GM19099 (cell line): ENCODE measurements around the gene RIGI.

ENCODE experiments used
- POLR2A ChIP-seq: IDR thresholded peaks from 3 replicates; pipeline ENCODE4 v1.6.1; 2011; ENCODE audit warnings: low read depth; ENCODE audit not compliant: insufficient read length; ENCODE audit errors: extremely low read depth

Gene RIGI

GRCh38 chr9:32550562-32551275 lies 24.7 kb upstream of the RIGI start:
- TF ChIP-seq POLR2A, result no peak

- TF ChIP-seq POLR2A, result no peak
Observed at GRCh38 chr9:32550150-32550561, 24.2 kb upstream of the RIGI start.

DNA sequence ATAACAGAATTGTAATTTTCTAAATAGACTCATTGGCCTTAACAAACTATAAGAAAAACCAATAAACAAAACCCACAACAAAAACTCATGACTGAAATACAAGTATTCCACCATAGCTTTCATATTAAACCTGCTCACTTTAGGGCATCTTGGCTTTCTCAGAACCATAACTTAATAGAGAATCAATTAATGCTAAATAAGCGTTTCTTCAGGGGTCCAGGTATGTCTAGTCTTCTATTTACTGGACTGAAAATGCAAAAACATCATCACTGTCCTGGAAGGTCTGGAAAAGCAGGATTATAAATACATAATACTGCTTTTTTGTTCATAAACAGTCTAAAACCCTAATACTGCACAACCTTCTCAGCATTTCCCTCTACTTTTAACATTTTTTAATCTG lies 19.9 kb upstream of the RIGI start:
- no peak for TF ChIP-seq POLR2A

- TF ChIP-seq POLR2A, result no peak
Observed at GRCh38 chr9:32543047-32543446, 17.1 kb upstream of the RIGI start.

DNA sequence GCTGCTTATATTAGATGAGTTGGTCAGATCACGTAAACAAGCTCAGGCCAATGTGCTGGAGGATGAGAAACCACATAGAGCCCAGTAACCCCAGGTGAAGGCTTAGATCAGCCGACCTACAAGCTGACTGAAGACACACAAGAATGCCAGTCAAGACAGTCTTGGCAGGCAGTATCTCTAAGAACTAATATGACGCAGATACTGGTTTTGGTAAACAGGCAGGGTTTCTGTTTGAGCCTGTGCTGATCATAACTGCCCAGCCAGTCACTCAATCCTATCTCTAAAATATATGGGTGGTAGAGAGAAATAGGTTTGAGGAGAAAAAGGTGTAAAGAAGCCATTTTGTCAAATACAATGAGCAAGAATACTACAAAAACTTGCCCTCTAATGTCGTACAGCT lies 7.8 kb upstream of the RIGI start:
- no peak for TF ChIP-seq POLR2A

DNA sequence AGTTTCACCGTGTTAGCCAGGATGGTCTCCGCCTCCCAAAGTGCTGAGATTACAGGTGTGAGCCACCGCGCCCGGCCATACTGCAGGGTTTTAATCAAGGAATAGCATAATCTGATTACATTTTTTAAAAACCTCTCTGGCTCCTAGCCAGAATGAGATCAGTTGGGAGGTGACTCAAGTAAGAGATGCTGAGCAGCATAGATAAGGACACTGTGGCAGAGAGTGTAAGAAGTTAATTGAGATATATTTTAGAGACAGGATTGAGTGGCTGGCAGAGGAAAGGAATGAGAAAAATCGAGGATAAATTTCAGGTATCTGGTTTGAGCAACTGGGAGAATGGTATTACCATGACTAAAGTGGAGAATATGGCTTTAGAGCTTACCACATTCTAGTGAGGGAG lies 7.3 kb upstream of the RIGI start:
- no peak for TF ChIP-seq POLR2A

DNA sequence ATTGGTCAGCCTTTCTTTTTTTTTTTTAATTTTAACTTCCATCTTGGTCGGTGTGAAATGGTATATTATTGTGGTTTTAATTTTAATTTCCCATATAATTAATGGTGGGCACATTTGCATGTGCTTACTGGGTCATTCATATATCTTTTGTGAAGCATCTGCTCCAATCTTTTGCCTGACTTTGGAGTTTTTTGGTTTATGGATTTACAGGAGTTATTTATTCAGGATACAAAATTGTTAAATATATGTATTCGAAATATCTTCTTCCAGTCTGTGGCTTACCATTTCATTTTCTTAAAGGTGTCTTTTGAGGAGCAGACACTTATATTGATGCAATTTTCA lies 682 bp upstream of the RIGI start:
- no peak for TF ChIP-seq POLR2A

DNA sequence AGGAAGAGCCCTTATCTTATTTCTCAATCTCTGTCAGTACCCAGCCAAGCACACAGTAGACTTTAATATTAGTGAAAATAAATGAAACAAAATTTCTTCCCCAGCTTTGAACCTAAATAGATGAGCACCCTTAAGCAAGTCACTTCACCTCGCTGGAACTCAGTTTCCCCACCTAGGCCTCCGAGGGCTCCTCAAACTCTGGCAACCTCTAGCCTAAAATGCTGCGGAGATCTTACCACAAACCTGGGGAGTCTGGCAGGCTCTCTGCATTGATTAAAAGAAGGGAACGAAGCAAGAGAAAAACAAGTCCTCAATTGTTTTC lies 326 bp downstream of the RIGI start:
- TF ChIP-seq POLR2A, result no peak

- TF ChIP-seq POLR2A, result no peak
Observed at GRCh38 chr9:32524892-32525708, 896 bp downstream of the RIGI start.

GRCh38 chr9:32523910-32524309 lies 2.1 kb downstream of the RIGI start:
- no peak for TF ChIP-seq POLR2A

DNA sequence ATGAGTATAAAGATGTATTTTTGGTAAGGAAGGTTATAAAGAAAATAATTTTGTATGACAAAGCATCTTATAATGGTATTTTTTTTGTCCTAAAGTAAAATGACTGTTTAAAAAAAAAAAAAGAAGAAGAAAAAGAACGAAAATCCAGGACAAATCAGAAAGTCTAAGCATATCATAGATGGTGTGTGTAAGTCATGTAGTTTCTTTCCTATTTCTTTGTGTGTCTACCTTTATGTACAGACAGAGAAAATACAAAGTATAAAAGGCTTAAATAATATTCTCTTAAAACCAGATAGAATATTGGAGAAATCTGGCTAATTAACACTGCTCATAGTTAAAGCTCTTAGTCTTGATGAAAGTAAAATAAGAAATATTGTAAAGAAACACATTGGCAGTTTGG lies 7.7 kb downstream of the RIGI start:
- TF ChIP-seq POLR2A, result no peak

DNA sequence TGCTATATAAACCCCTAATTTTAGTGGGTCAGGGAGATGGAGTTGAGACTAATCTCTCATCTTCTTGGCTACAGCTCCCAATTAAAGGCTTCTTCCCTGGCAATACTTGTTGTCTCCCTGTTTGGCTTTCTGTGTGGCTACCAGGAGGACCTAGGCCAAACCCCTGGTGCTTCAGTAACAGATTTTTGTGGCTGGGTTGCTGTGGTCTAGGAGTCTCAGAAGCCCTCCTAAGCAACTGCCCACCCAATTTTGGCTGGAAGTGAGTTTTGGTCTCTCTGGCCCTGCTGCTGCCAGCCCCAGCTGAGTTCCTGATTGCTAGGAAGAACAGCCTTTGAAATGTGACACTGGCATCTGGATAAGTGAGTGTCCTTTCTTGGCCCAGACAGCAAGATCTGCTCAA lies 9.8 kb downstream of the RIGI start:
- no peak for TF ChIP-seq POLR2A

- TF ChIP-seq POLR2A, result no peak
Observed at GRCh38 chr9:32508728-32509127, 17.3 kb downstream of the RIGI start.

GRCh38 chr9:32503008-32503407 lies 23.0 kb downstream of the RIGI start:
- no peak for TF ChIP-seq POLR2A

DNA sequence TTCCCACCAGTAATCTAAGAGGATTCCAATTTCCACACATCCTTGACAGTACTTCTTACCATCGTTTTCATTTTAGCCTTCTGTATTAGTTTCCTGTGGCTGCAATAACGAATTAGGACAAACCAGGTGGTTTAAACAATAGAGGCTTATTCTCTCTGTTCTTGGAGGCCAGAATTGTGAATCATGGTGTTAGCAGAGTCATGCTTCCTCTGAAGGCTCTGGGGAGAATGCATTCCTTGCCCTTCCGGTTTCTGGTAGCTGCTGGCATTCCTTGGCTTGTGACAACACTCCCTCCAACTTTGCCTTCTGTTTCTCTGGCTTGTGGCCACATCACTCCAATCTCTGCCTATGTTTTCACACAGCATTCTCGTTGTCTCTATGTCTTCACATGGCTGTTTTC lies 23.5 kb downstream of the RIGI start:
- TF ChIP-seq POLR2A, result no peak

DNA sequence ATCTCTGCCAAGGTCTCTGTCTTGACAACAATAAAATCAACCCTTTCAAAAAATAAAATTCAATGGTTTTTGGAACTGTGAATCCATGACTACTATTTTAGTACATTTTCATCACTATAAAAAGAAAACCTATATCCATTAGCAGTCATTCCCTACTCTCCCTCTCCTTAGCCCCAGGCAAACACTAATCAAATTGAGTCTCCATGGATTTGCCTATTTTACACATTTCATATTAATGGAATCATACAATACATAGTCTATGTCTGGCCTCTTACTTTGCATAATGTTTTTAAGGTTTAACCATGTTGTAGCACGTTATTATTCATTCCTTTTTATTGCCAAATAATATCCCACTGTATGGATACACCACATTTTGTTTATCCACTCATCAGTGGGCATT lies 24.1 kb downstream of the RIGI start:
- no peak for TF ChIP-seq POLR2A

- TF ChIP-seq POLR2A, result no peak
Observed at GRCh38 chr9:32500768-32501167, 25.2 kb downstream of the RIGI start.
